GM19240 (cell line): ENCODE measurements around the gene ATF1.
"Not testable (repeated sequence)": the region's sequence is repeated elsewhere in the genome, so short reads cannot be mapped to it uniquely, and the experiment has no call there.

Experiments
- DNase-seq: peaks from one replicate; pipeline ENCODE4 v3.0.0; 2011; ENCODE audit warnings: low spot score; ENCODE audit not compliant: insufficient read length

ATF1 gene

DNA sequence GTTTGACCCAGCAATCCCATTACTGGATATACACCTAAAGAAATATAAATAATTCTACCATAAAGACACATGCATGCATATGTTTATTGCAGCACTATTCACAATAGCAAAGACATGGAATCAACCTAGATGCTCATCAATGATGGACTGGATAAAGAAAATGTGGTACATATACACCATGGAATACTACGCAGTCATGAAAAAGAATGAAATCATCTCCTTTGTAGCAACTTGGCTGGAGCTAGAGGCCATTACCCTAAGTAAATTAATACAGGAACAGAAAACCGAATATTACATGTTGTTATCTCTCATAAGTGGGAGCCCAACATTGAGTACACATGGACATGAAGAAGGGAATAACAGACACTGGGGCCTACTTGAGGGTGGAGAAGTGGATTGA is 91.8 kb downstream of the ATF1 start:
- DNase-seq: not testable (repeated sequence)

DNA sequence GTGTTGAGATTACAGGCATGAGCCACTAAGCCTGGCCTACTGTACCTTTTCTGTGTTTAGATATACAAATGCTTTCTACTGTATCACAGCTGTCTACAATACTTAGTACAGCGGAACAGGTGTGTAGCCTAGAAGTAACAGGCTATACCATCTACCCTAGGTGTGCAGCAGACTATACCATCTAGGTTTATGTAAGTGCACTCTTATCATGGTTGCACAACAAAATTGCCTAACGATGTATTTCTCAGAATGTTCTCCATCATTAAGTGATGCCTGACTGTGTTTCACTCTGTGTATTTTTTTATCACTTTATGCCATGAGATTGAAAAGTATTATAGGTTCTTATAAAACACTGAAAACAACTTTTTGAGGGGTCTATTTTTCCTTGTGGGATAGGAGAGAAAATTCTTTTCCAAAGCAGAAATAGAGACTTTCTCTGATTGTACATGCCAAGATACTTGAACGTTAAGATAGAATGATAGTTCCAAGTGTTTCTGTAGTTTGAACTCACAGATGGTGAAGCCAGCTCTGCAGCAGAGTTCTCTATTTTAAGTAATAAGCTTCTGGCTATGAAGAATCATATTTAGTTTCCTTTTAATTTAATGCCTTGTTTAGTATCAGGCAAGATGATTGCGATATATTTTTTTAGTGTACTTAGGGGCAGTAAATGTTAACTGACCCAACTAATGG is 95.9 kb downstream of the ATF1 start:
- DNase-seq: no peak

DNA sequence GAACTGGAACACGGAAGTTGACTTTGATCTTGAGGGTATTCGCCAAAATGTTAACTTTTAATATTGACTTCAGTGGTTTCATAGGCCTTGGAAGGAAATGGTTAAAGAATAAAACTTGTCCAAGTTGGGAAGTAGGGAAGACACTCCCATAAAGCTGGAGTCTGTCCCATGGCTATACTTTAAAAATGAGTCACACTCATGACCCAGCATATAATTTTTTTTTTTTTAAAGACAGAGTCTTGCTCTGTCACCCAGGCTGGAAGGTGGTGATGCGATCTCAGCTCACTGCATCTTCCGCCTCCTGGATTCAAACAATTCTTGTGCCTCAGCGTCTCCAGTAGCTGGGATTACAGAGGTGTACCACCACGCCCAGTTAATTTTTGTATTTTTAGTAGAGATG is 98.4 kb downstream of the ATF1 start:
- no peak for DNase-seq

- no peak for DNase-seq
Observed at GRCh38 chr12:50865266-50865665, 101.4 kb downstream of the ATF1 start.

DNA sequence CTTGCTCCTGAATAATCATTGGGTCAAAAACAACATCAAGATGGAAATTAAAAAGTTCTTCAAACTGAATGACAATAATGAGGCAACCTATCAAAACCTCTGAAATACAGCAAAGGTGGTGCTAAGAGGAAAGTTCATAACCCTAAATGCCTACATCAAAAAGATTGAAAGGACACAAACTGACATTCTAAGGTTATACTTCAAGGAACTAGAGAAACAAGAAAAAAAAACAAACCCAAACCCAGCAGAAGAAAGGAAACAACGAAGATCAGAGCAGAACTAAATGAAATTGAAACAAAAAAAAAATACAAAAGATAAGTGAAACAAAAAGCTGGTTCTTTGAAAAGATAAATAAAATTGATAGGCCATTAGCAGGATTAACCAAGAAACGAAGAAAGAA is 105.0 kb downstream of the ATF1 start:
- not testable (repeated sequence) for DNase-seq
